GM12892 (cell line): ENCODE measurements around the gene PLA2G6.

Source experiments
- POLR2A ChIP-seq: IDR thresholded peaks from 2 replicates; pipeline ENCODE4 v1.6.1; 2011; ENCODE audit warnings: low read depth, low read length, control low read depth
- POLR2AphosphoS5 ChIP-seq: IDR thresholded peaks from 2 replicates; pipeline ENCODE4 v1.6.1; 2011; ENCODE audit warnings: low read depth, low read length, control low read depth
- TAF1 ChIP-seq: IDR thresholded peaks from 2 replicates; pipeline ENCODE4 v1.6.1; 2011; ENCODE audit warnings: low read depth, mild to moderate bottlenecking, control low read depth, low read length, borderline replicate concordance

DNA sequence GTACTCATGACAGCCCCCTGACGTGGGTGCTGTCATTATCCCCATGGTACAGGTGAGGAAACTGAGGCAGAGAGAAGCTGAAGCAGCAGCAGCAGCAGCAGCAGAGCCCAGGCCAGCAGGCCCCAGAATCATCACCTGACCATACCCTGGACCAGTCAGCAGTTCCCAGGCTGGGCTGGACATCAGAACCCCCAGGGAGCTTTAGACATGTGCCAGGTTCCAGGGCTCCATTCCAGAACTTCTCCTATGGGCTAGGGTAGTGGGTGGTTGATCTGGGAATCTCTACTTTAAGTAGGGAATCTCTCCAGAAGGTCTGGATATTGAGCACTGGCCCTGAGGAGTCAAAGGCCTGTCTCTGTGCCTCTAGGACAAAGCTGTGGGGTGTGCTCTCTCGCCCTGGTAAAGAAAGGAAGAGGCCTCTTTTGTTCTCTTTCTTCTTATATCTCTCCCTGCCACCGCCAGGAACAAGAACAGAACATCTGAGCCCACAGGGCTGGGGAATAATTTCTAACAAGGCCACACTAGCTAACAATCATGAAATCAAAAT is 46.8 kb upstream of the PLA2G6 start:
- no peak for TF ChIP-seq TAF1
- no peak for TF ChIP-seq POLR2AphosphoS5
- no peak for TF ChIP-seq POLR2A
